ENCODE measurements around the gene NOL11.
"Not testable (repeated sequence)": the region's sequence is repeated elsewhere in the genome, so short reads cannot be mapped to it uniquely, and the experiment has no call there.

Gene NOL11

GRCh38 chr17:67711916-67712315 is 5.8 kb upstream of the NOL11 start:
- DNase-seq (ENCODE audit: low spot score): no peak

DNA sequence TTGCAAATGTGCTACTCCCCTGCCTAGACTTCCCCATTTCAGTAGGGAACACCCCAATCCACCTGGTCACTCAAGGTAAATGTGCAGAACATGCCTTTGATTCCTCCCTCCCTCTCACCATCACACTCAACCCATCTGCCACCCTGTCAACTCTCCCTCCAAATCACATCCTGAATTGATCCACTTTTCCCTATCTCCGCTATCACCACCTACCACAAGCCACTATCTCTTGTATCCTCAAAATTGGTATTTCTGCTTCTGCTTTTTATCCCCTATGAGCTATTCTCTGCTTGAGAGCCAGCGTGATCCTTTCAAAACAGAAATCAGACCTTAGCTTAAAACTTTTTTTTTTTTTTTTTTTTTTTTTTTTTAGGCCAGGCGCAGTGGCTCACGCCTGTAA is 5.4 kb upstream of the NOL11 start:
- DNase-seq (ENCODE audit: low spot score): no peak

DNA sequence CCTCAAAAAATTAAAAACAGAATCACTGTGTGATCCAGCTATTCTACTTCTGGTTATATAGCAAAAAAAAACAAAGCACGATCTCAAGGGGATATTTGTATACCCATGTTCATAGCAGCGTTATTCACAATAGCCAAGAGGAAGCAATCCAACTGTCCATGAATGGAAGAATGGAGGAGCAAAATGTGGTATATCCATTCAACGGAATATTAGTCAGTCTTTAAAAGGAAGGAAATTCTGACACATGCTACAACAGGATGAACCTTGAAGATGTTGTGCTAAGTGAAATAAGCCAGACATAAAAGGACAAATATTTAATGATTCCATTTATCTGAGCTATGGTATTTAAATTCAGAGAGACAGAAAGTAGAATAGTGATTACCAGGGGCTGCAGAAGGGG is 4.6 kb upstream of the NOL11 start:
- no peak for DNase-seq (ENCODE audit: low spot score)

- DNase-seq (ENCODE audit: low spot score): no peak
Observed at GRCh38 chr17:67716405-67716798, 1.3 kb upstream of the NOL11 start.

DNA sequence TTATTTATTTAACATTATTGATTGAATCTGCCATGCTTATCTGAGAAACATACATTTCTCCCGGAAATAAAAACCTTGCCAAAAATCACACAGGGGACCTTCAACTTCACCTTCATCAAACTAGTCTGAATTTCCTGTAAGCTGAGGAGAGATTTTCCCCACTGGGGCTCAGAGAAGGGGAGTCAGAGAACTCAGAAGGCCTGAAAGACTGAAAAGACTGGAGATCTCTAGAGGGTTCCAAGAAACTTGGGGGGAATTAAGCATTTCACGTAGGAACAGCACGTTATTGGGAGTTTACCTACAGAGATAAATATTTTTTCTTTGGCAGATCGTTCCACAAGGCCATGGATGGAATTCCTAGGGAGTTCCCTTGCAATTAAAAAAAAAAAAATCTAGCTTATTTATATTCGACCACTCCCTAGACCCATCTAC is 528 bp upstream of the NOL11 start:
- DNase-seq (ENCODE audit: low spot score): peak; percentile 3

- peak; percentile 21 for DNase-seq (ENCODE audit: low spot score)
Observed at GRCh38 chr17:67718325-67718941, 697 bp downstream of the NOL11 start.

- DNase-seq (ENCODE audit: low spot score): no peak
Observed at GRCh38 chr17:67725373-67725791, 7.6 kb downstream of the NOL11 start.

- no peak for DNase-seq (ENCODE audit: low spot score)
Observed at GRCh38 chr17:67725807-67726206, 8.1 kb downstream of the NOL11 start.

- DNase-seq (ENCODE audit: low spot score): not testable (repeated sequence)
Observed at GRCh38 chr17:67727152-67728039, 9.7 kb downstream of the NOL11 start.

DNA sequence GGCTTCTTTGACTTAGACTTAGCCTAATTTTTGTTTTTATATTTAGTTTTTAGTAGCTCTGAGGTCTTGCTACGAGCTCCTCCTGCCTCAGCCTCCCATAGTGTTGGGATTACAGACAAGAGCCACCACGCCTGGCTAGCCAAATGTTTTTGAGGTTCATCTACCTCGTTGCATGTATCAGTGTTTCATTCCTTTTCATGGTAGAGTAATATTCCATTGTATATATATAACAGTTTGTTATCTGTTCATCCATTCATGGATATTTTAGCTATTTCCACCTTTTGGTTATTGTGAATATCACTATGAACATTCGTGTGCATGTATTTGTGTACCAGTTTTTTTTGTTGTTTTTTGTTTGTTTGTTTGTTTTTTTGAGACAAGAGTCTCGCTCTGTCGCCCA is 12.2 kb downstream of the NOL11 start:
- no peak for DNase-seq (ENCODE audit: low spot score)

GRCh38 chr17:67730731-67731130 is 13.0 kb downstream of the NOL11 start:
- DNase-seq (ENCODE audit: low spot score): no peak

DNA sequence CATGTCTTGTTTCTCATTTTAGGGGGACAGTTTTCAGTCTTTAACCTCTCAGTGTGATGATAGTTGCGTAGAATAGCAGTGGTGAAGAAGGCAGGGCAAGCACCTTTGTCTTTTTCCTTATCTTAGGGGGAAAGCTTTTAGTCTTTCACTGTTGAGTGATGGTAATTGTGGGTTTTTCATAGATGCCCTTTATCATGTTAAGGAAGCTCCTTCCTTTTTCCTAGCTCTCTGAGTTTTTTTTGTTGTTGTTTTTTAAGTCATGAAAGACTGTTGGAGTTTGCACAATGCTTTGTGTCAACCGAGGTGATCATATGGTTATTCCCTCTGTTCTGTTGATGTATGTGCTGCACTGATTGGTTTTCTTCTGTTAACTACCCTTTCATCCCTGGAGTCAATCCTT is 15.7 kb downstream of the NOL11 start:
- DNase-seq (ENCODE audit: low spot score): no peak

- no peak for DNase-seq (ENCODE audit: low spot score)
Observed at GRCh38 chr17:67737145-67737544, 19.4 kb downstream of the NOL11 start.

- DNase-seq (ENCODE audit: low spot score): no peak
Observed at GRCh38 chr17:67742025-67742424, 24.3 kb downstream of the NOL11 start.

DNA sequence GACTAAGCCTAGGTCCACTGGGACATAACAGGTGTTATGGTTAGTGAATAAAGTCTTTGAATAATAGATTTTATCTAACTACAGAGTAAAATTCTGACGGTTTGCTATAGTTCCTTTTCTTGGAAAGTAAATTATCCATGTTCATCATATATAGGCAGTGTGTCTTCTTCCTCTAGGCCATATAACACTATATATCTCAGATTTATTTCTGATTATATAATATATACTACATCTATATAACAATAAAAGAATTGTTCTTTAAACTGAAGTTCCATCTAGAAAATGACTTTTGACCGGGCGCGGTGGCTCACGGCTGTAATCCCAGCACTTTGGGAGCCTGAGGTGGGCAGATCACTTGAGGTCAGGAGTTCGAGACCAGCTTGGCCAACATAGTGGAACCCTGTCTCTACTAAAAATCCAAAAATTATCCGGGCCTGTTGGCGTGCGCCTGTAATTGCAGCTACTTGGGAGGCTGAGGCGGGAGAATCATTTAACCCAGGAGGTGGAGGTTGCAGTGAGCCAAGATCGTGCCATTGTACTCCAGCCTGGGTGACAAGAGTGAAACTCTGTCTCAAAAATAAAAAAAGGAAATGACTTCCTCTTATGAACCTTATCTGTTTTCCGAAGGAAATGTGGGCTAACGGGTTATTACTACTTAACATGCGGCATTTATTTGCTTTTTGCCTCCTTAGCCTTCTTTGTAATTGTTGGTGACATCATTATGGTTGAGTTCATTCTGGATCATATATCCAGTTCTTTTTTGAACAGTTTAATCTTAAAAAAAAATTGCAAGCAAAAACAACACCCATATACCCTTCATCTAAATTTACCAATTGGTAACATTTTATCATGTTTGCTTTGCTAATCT is 29.2 kb downstream of the NOL11 start:
- no peak for DNase-seq (ENCODE audit: low spot score)

DNA sequence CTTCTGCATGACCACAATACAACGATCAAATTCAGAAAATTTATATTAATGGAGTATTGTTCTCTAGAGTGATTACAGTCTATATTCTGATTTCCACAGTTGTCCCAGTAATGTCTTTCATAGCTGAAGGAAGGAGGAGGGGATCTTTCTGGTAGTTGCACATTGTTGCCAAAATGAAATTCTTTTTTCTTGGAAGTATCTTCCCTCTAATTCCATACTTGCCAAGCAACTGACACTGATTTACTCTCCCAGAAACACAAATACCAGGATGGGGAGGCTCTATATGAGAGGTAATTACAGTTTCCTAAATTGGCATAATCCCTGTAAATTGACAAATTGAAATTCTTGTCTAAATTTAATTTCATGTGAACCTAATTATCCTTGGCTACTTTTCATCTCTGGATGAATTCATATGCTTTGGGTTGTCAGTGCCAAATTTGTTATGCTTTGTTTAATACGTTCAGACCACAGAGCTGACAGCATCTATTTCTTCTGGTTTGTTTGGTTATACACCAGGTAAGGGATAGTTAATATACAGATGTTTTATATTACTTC is 30.0 kb downstream of the NOL11 start:
- DNase-seq (ENCODE audit: low spot score): no peak

DNA sequence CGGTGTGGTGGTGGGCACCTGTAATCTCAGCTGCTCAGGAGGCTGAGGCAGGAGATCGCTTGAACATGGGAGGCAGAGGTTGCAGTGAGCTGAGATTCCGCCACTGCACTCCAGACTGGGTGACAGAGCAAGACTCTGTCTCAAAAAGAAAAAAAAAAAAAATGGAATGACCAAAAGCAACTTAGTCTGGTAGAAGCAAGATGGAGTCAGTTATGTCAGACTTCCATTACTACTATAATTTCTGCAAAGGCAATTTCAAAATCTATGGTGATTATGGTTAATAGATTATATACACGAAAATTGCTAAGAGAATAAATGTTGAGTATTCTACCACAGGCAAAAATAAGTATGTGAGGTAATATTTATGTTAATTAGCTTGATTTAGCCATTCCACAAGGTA is 32.3 kb downstream of the NOL11 start:
- DNase-seq (ENCODE audit: low spot score): no peak

GRCh38 chr17:67751101-67752074 is 33.7 kb downstream of the NOL11 start:
- DNase-seq (ENCODE audit: low spot score): no peak

DNA sequence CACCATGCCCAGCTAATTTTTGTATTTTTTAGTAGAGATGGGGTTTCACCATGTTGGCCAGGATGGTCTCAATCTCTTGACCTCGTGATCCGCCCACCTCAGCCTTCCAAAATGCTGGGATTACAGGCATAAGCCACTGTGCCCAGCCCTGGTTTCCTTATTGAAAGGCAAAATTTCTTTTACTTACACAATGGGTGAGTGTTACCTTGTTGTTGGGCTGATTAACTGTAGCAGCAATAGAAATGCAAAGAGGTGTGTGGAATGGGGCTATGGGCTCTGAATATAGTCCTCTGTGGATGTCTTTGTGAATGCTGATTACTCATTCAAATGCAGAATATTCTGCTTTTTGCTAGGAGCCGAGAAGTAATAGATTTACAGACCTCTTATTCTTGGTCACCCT is 34.4 kb downstream of the NOL11 start:
- not testable (repeated sequence) for DNase-seq (ENCODE audit: low spot score)

DNA sequence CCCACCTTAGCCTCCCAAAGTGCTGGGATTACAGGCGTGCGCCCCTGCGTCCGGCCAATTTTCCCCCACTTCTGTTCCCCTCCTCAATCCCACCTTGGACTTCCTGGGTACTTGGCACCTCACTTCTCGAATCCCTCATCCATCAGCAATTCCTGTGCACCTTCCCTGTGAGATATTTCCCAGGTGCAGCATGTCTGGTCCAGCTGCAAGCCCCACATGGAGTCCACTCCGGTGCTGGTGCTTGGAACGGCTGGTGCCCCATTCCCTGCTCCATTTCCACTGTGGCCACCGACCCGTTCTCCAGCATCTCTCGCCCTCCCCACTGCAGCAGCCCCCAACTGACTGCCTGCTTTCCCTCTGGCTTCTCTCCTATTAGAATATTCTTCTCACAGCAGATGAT is 35.3 kb downstream of the NOL11 start:
- no peak for DNase-seq (ENCODE audit: low spot score)

DNA sequence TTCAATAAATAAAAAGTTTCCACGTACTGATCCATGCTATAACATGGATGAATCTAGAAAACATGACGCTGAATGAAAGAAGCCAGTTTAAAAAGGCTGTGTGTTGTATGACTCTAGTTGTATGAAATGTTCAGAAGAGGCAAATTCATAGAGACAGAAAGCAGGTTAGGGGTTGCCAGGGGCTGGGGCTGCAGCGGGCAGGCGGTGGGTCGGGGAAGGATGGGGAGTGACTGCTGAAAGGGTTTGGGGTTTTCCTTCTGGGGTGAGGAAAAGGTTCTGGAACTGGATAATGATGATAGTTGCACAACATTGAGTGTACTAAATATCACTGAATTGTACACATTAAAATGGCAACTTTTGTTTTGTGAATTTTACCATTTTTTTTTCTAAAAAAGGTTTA is 36.3 kb downstream of the NOL11 start:
- DNase-seq (ENCODE audit: low spot score): no peak

All from LoVo (cell line).